Upper lobe of left lung (tissue), 6 donors: ENCODE results near the gene CAPN12. TPM values are rescaled to one million over a fixed set of nuclear protein-coding genes. Genes with fewer than 3 reads are reported as not detected.
A peak's percentile ranks its signal among the peaks of the same experiment; 100 is the strongest.

Source experiments
- ATAC-seq, 2 donors: fragments of 200-7000 bp; cut with Tn5 transposase; one replicate each; pipeline ENCODE4 v1.9.1; 2022; ENCODE audit warnings: mild to moderate bottlenecking in 2 of 2, moderate library complexity in 2 of 2; ENCODE audit not compliant: low FRiP score in 2 of 2
- DNase-seq, 2 donors: peaks; one replicate each; pipeline ENCODE4 v3.0.0-alpha.2; 2019 to 2020
- H3K27ac ChIP-seq, 4 donors: fragments of 200-600 bp; sonication (generic); one replicate each; pipeline ENCODE4 v1.5.1; 2016 to 2019
- H3K27me3 ChIP-seq, 4 donors: fragments of 200-600 bp; sonication (generic); one replicate each; pipeline ENCODE4 v1.5.1; 2017 to 2019
- H3K36me3 ChIP-seq, 4 donors: fragments of 200-600 bp; sonication (generic); one replicate each; pipeline ENCODE4 v1.5.1; 2016 to 2019
- H3K4me1 ChIP-seq, 4 donors: fragments of 200-600 bp; sonication (generic); one replicate each; pipeline ENCODE4 v1.5.1; 2018 to 2019
- H3K4me3 ChIP-seq, 4 donors: fragments of 200-600 bp; sonication (generic); one replicate each; pipeline ENCODE4 v1.5.1; 2017 to 2019; ENCODE audit warnings: mild to moderate bottlenecking in 2 of 4, moderate library complexity in 1 of 4
- H3K9me3 ChIP-seq, 4 donors: fragments of 200-600 bp; sonication (generic); one replicate each; pipeline ENCODE4 v1.5.1; 2018 to 2019
- EP300 ChIP-seq, 4 donors: sonication (generic); formaldehyde crosslinking; IDR thresholded peaks; one replicate each; pipeline ENCODE4 v1.5.1; 2017; ENCODE audit warnings: antibody characterized with exemption in 4 of 4, control low read depth in 2 of 4
- POLR2A ChIP-seq, 4 donors: fragments of 450-650 bp; IDR thresholded peaks; one replicate each; pipeline ENCODE4 v1.5.1; 2016 to 2017; ENCODE audit warnings: antibody characterized with exemption in 4 of 4, mild to moderate bottlenecking in 2 of 4
- POLR2AphosphoS5 ChIP-seq, 2 donors: sonication (generic); formaldehyde crosslinking; IDR thresholded peaks; one replicate each; pipeline ENCODE4 v1.5.1; 2017; ENCODE audit warnings: antibody characterized with exemption in 2 of 2
- WGBS, 2 donors: methylation state at CpG; one replicate each; pipeline ENCODE4 v1.1.5; 2017 to 2018; 5-methylcytosine and 5-hydroxymethylcytosine counted together
- total RNA-seq, 6 donors: library from RNA; depleted of rRNA in 4 of 6; stranded (reverse); fragments of >200 nt in 4 of 6; gene quantifications; one replicate each; pipeline versions ENCODE4 v1.1.0 to v1.2.1, GENCODE V29; 2016 to 2021
- TF ChIP-seq, protein P1 (sequence below), 6 experiments: fragments of 450-650 bp in 4 of 6; fragments of 200-600 bp in 2 of 6; sonication (generic) in 2 of 6; IDR thresholded peaks; one replicate each; pipeline ENCODE4 v1.5.1; 2016 to 2019; ENCODE audit warnings: antibody characterized with exemption in 6 of 6
- donor health status: DM: no; HTN: no; CAD: no; lungs with moderate emphysema.
- donor health status: DM: no; HTN: yes; CAD: no; lungs with severe emphysema.

Gene CAPN12
- total RNA-seq, 6 donors from 2014 or later, result 5.2 to 93.2 (median 11.1) TPM

DNA sequence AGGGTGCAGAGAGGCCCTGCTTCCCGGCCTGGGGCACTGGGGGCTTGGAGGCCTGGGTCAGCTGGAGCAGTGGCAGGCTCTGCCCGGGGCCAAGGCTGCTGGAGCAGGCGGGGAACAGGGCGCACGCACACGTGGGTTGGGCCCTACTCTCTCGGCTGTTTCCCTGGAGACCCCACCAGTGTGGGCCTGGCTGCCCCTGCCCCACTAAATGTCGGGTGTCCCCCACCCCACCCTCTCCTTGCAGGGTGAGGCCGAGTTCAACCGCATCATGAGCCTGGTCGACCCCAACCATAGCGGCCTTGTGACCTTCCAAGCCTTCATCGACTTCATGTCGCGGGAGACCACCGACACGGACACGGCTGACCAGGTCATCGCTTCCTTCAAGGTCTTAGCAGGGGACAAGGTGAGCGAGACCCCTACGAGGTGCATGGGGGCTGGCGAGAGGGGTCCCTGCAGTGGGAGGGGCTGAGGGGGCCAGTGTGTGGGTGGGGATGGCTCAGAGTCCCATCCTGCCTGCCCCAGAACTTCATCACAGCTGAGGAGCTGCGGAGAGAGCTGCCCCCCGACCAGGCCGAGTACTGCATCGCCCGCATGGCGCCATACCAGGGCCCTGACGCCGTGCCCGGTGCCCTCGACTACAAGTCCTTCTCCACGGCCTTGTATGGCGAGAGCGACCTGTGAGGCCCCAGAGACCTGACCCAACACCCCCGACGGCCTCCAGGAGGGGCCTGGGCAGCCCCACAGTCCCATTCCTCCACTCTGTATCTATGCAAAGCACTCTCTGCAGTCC, 15.3 kb downstream of the CAPN12 start:
- 89 to 93% methylated on average over 22 to 37 of the region's 37 CpGs for WGBS, 2 donors
- H3K36me3 ChIP-seq, result peaks cover 35 to 83% (median 71%) of the 10 kb centered on the region in 4 donors
- peaks cover 25 to 57% (median 29%) of the 10 kb centered on the region in 4 donors for H3K4me1 ChIP-seq
- H3K27ac ChIP-seq, result peak overlapping the region; percentile 7 to 83 (median 56)
- H3K4me3 ChIP-seq, result no peak overlapping the region
- no peaks in the 10 kb centered on the region for H3K9me3 ChIP-seq
- TF ChIP-seq EP300 (IDR thresholded peaks at IDR 0.05) (no peak), POLR2AphosphoS5 (IDR thresholded peaks at IDR 0.05) (no peak)
- TF ChIP-seq, protein P1, sequence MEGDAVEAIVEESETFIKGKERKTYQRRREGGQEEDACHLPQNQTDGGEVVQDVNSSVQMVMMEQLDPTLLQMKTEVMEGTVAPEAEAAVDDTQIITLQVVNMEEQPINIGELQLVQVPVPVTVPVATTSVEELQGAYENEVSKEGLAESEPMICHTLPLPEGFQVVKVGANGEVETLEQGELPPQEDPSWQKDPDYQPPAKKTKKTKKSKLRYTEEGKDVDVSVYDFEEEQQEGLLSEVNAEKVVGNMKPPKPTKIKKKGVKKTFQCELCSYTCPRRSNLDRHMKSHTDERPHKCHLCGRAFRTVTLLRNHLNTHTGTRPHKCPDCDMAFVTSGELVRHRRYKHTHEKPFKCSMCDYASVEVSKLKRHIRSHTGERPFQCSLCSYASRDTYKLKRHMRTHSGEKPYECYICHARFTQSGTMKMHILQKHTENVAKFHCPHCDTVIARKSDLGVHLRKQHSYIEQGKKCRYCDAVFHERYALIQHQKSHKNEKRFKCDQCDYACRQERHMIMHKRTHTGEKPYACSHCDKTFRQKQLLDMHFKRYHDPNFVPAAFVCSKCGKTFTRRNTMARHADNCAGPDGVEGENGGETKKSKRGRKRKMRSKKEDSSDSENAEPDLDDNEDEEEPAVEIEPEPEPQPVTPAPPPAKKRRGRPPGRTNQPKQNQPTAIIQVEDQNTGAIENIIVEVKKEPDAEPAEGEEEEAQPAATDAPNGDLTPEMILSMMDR (IDR thresholded peaks at IDR 0.05), result no peak
- peak in 1 of 2 donors; percentile 82 for DNase-seq
- no peak for ATAC-seq
- no peaks in the 10 kb centered on the region for H3K27me3 ChIP-seq

DNA sequence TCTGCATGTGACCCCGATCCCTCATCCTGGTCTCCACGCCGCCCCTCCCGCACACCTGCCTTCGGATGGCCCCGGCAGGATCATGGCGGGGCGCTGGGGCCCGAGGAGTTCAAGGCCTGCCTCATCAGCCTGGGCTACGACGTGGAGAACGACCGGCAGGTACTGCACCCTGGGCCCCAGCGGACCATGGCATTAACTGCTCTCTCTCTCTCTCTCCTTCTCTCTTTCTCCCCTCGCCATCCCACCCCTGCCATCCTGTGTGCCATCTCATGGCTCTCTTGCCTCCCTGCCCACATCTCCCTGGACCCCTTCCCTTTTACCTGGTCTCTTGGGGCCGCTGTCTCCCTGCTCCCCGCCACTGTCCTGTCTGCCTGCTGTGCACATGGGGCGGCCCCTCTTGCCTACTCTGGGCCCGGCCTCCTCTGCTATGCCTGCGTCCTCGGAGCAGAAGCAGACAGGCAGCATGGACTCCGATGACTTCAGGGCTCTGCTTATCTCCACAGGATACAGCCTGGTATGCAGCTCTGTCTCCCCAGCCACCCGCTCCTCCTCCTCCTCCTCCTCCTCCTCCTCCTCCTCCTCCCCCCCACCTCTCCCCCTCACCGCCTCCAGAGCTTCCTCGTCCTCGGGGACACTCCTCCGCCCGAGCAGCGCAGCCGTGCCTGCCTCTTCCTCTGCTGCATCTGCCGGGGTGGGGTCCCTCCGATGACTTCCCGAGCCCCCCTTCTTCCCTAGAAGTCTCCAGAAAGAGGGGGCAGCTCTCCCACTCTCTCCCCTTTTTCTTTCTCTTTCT, 16.2 kb downstream of the CAPN12 start:
- no peak overlapping the region for H3K4me3 ChIP-seq
- ATAC-seq (peak in 1 of 2 donors; percentile 7), DNase-seq (peak in 1 of 2 donors; percentile 69)
- H3K9me3 ChIP-seq, result no peaks in the 10 kb centered on the region
- TF ChIP-seq POLR2AphosphoS5 (IDR thresholded peaks at IDR 0.05) (no peak), POLR2A (IDR thresholded peaks at IDR 0.05) (no peak), EP300 (IDR thresholded peaks at IDR 0.05) (no peak)
- TF ChIP-seq, protein P1 (IDR thresholded peaks at IDR 0.05), result no peak
- H3K27ac ChIP-seq, result peak overlapping the region; percentile 7 to 83 (median 66)
- WGBS, 2 donors, result 66 to 77% methylated on average over 22 to 32 of the region's 33 CpGs
- peaks cover 20 to 48% (median 24%) of the 10 kb centered on the region in 4 donors for H3K4me1 ChIP-seq
- peaks cover 43 to 92% (median 80%) of the 10 kb centered on the region in 4 donors for H3K36me3 ChIP-seq
- no peaks in the 10 kb centered on the region for H3K27me3 ChIP-seq

DNA sequence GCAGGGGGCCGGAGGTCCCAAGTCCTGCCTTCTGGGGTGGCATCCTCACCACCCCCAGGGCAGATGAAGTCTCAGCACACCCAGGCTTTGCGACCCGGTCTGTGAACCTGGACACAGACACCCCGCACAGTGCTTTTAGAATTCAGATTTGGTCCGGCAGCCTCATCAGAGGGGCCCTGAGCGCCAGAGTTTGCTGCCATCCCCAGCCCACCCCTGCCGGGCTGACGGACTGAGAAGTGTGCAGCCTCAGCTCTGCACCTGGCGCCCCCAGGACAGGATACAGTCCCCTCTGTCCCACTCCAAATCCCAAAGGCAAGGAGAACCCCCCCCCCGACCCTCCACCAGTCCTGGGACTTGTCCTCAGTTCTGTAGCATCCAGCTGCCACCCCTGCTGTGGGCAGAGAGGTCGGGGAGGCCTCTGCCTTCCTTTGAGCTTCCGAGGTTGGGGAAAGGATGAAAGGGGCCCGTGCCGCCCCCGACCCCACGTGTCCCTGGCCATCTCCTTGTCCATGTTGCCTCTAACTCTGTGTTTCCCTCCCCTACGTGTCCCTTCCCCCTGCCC, 16.9 kb downstream of the CAPN12 start:
- WGBS, 2 donors, result 94 to 95% methylated on average over 13 to 16 of the region's 17 CpGs
- no peak overlapping the region for H3K4me3 ChIP-seq
- peaks cover 49 to 99% (median 87%) of the 10 kb centered on the region in 4 donors for H3K36me3 ChIP-seq
- ATAC-seq (no peak), DNase-seq (no peak)
- H3K27ac ChIP-seq, result peak overlapping the region in 3 of 4 donors; percentile 65 to 83 (median 68)
- no peaks in the 10 kb centered on the region for H3K9me3 ChIP-seq
- no peaks in the 10 kb centered on the region for H3K27me3 ChIP-seq
- peaks cover 16 to 46% (median 23%) of the 10 kb centered on the region in 4 donors for H3K4me1 ChIP-seq
- TF ChIP-seq POLR2A (IDR thresholded peaks at IDR 0.05) (no peak), POLR2AphosphoS5 (IDR thresholded peaks at IDR 0.05) (no peak), EP300 (IDR thresholded peaks at IDR 0.05) (no peak)
- TF ChIP-seq, protein P1 (IDR thresholded peaks at IDR 0.05), result no peak

DNA sequence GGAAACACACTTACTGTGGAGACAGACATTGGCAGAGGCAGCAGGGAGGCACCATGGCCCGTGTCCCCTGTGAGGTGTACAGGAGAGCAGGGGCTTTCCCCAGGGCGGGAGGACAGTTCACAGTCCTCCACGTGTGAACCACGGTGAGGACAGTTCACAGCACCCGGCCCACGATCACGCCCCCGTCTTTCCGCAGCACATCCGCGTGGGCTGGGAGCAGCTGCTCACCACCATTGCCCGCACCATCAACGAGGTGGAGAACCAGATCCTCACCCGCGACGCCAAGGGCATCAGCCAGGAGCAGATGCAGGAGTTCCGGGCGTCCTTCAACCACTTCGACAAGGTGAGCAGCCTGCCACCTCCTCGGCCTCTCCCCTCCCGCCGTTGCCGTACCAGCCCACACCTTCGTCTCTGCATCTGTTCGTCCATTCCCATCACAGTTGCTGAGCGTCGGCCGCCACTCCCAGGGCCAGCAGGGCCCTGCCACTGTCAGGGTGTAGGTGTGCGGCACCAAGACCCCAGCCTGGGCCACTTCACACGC, 17.4 kb downstream of the CAPN12 start:
- Histone ChIP-seq H3K27me3 (no peaks in the 10 kb centered on the region), H3K9me3 (no peaks in the 10 kb centered on the region), H3K4me3 (no peak overlapping the region), H3K27ac (peak overlapping the region in 3 of 4 donors; percentile 65 to 83 (median 68)), H3K36me3 (peaks cover 55 to 100% (median 91%) of the 10 kb centered on the region in 4 donors), H3K4me1 (peaks cover 10 to 45% (median 26%) of the 10 kb centered on the region in 4 donors)
- ATAC-seq (no peak), DNase-seq (peak in 1 of 2 donors; percentile 75)
- TF ChIP-seq POLR2AphosphoS5 (IDR thresholded peaks at IDR 0.05), result peak in 1 of 2 donors; percentile 12
- TF ChIP-seq, protein P1 (IDR thresholded peaks at IDR 0.05), result no peak
- TF ChIP-seq POLR2A (IDR thresholded peaks at IDR 0.05), result no peak
- TF ChIP-seq EP300 (IDR thresholded peaks at IDR 0.05), result no peak
- 85 to 97% methylated on average over 11 to 30 of the region's 30 CpGs for WGBS, 2 donors
